IPS DF 19.7 (cell line): Measurements from ENCODE around the gene INSIG1.

Experiments used
- DNase-seq: peaks from one replicate; pipeline ENCODE4 v3.0.0-alpha.2; 2013; ENCODE audit warnings: low read depth, low spot score

The INSIG1 gene

DNA sequence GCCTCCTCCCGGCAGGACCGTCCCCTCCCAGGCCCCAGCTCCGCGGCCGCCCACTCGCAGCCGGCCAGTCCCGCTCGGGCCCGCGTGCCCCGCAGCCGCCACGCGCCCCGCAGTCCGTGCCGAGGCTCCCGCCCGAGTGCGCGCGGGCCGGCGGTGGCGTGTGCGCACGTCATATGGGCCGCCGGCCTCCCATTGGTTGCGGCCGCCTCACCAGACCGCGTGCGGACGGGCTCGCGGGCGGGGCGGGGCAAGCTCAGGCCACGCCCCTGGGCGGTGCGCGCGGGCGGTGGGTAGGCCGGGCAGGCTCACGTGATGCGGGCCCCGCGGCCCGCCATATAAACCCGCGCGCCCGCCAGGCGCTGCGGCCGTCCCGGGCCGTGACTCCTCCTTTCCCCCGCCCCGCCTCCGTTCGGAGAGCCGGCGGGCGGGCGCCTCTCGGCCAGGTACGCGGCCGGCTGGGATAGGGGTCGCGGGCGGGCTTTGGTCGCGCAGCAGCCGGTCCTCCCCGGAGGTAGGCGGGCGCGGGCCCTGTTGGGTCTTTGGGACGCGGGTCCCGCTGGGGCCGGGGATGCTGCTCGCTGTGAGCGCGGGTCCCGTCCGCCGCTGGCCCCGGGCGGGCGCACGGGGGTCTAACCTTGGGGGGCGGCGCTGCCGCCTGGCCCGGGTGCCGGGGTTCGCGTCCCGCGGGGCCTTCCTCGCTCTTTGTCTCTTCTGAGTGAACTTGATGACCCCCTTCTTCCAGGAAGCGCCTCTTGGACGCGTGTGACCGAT is at the start of gene INSIG1:
Gene INSIG1 (plus strand): TSS at position 362 of the 771 bp plus-strand sequence. CDS start 408 bp downstream, at position 770.
- DNase-seq, result no peak

DNA sequence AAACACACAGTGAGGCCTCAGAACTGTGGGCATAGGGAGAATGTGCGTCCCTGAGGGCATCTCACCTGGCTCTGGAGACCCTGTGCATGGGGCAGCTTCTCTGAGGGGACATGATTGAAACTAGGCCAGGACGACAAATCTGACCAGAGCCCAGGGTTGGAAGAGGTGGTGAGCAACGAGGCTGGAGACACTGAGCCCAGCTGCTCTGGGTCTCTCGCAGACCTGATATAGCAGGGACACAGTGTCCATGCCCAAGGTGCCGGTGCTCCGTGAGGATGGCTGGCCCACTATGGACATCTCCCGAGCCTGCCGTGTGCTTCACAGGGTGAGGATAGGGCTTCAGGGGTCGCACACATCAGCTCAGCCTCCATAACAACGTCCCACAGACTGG is 49.3 kb upstream of the INSIG1 start:
- no peak for DNase-seq

GRCh38 chr7:155251831-155252230 is 45.8 kb upstream of the INSIG1 start:
- DNase-seq, result no peak

- no peak for DNase-seq
These were observed 45.2 kb upstream of the INSIG1 start for GRCh38 chr7:155252444-155252887.

GRCh38 chr7:155252892-155253501 is 44.7 kb upstream of the INSIG1 start:
- DNase-seq, result no peak

DNA sequence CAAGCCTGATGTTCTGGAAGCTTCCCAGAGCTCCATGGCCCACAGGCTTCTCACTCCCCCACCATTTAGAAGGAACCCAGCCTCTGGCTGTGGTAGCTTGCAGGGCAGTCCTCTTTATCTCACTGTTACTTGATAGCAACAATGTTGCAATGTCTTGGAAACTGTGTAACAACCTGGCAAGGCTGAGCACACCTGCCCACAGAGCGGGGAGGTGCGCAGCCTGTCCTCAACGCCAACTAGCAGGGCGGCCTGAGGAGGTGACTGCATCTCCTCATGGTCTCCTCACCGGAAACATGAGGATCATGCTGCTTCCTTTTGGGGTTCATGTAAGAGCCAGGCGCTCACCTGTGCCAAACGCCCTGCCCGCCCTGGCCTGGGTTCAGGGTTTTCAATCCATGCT is 43.7 kb upstream of the INSIG1 start:
- no peak for DNase-seq

DNA sequence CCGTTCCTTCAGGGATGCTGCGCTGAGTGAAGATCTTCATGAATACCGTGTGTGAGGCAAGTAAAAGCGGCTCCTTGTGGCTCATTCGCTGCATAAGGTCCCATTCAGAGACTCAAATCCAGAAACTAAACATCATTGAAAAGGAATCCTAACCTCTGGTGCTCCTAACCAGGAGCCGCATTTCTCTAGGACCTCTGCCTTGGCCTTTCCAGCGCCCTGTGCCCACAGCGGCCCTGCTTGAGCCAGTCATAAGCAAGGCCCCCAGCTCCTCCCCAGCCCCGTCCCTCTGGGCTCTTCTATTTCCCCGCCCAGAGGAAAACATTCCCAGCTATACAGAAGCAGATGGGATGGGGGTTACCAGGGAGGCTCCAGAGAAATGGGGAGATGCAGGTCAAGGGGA is 42.6 kb upstream of the INSIG1 start:
- no peak for DNase-seq

DNA sequence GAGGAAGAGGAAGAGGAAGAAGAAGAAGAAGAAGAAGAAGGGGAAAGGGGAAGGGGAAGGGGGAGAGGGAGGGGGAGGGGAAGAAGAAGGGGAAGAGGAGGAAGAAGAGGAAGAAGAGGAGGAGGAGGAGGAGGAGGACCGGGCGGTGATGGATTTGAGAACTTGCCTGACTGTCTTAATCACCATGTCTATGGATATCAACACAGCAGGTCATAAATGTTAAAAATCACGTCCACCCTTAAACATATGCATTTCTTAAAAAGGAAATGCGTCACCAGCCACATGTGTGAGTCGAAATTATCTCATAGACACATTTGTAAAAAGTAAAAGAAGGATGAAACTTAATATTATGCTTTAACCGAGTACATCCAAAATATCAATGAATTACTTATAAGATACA is 42.1 kb upstream of the INSIG1 start:
- no peak for DNase-seq

- DNase-seq, result no peak
These were observed 41.5 kb upstream of the INSIG1 start for GRCh38 chr7:155256081-155256760.

- DNase-seq, result no peak
These were observed 40.8 kb upstream of the INSIG1 start for GRCh38 chr7:155256761-155257481.

DNA sequence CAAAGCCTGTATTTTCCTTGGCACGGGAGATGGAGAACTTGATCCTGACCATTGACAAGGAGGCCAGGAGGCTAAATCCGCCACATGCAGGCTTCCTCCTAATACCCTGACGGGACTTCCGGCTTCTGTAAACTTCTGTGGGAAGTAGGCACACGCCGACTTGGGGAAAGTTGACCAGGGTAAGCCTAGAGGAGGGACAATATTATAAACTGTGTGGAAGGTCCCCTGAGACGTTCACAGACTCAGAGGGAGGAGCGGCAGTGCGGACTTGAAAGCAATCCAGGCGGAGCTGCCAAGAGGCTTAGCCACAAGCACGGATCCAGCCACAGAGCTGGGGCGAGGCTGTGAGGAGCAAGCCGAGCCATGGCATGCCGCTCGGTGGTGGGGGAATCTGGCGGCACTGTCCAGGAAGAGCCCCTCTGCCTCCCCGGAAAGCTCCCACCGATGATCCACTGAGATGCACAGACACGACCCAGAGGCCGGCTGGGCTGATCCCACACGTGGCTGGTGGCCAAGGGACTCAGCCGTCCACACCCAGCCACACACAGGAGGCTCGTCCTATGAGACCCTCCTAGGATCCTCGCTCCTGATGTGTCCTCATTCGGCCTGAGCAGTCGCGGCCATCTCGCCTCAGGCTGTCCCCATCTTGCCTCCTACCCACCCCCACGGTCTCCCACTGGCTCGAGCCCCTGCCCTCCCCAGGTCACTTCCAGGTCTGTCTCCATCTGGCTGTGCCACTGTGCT is 40.0 kb upstream of the INSIG1 start:
- DNase-seq, result no peak

GRCh38 chr7:155258226-155258560 is 39.5 kb upstream of the INSIG1 start:
- DNase-seq, result no peak

GRCh38 chr7:155259866-155260497 is 37.7 kb upstream of the INSIG1 start:
- no peak for DNase-seq

DNA sequence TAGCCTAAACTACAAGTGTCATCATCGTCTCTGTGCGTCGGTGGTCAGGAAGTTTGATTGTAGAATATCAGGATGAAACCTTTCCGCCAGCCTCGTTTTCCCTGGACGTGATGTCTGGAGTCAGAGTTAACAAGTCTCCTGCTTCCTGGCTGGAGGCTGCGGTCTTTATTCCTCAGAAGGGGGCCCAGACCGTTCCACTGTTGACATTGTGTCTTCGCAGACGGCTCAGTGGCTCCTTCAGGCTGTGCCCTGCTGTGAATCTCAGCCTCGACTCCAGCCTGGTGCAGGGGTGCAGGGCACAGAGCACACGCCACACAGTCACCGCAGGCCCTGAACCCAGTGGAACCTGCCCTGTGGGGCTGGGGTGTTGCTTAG is 37.2 kb upstream of the INSIG1 start:
- no peak for DNase-seq

- no peak for DNase-seq
These were observed 36.4 kb upstream of the INSIG1 start for GRCh38 chr7:155261031-155261985.

DNA sequence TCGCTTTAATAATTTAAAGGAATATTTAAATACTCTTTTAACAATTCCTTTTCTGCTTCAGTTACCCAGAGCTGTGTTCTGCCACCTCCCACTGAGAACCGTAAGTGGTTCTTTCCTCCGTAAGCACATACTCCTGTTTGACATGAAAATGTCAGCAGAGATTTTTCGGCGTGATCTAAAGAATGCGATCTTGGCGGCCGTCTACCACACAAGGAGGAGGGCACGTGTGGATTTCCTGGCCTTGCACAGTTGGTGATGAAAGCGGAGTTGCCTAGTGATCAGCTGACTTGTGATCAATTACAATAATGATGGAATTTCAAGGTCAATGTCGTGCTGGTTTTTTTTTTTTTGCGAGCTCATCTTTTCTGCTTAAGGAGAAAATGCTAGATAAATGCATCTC is 35.6 kb upstream of the INSIG1 start:
- DNase-seq, result no peak

- no peak for DNase-seq
These were observed 34.6 kb upstream of the INSIG1 start for GRCh38 chr7:155263051-155263450.

DNA sequence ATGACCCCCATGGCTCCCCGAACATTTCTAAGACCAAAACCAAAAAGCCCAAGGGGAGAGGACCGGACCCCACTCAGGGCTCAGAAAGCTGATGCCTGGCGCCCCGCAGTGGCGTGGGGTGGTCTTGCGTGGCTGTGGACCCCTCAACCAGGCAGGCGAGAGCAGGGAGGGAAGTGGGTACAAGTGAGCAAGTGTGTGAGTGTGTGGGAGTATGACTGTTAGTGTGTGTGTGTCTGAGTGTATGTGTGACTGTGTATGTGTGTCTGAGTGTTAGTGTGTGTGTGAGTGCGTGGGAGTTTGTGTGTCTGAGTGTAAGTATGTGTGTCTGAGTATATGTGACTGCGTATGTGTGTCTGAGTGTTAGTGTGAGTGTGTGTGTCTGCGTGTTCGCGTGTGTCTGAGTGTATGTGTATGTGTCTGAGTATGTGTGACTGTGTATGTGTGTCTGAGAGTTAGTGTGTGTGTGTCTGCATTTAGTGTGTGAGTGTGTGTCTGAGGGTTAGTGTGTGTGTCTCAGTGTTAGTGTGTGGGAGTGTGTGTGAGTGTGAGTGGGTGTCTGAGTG is 34.0 kb upstream of the INSIG1 start:
- no peak for DNase-seq

GRCh38 chr7:155265144-155265543 is 32.5 kb upstream of the INSIG1 start:
- no peak for DNase-seq

GRCh38 chr7:155265961-155266360 is 31.7 kb upstream of the INSIG1 start:
- no peak for DNase-seq
